ENCODE results near the gene GPR142. TPM values are rescaled to one million over a fixed set of nuclear protein-coding genes. Genes with fewer than 3 reads are reported as not detected.

Gene GPR142
- total and polyA plus RNA-seq, 2 of the 13 experiments (the other 11 are each of a cell fraction or from before 2014, with no cell fraction given) = not detected

- TF ChIP-seq FOXK1 (CRISPR knock-in tag; IDR thresholded peaks at IDR 0.05; ENCODE audit: borderline replicate concordance, low read depth) = no peak
- TF ChIP-seq HNF1B (CRISPR knock-in tag; IDR thresholded peaks at IDR 0.05) = no peak
- no peak for TF ChIP-seq ZBTB39 (CRISPR knock-in tag; IDR thresholded peaks at IDR 0.05)
- no peak for TF ChIP-seq ZNF326 (CRISPR knock-in tag; IDR thresholded peaks at IDR 0.05; ENCODE audit: borderline replicate concordance)
- no peak for TF ChIP-seq NKX3-1 (CRISPR knock-in tag; IDR thresholded peaks at IDR 0.05)
- TF ChIP-seq ZNF710 (CRISPR knock-in tag; IDR thresholded peaks at IDR 0.05; ENCODE audit: borderline replicate concordance) = no peak
- TF ChIP-seq RFX1 (IDR thresholded peaks at IDR 0.05) = no peak
- TF ChIP-seq DMAP1 (CRISPR knock-in tag; IDR thresholded peaks at IDR 0.05) = no peak
- no peak for TF ChIP-seq MTERF4 (CRISPR knock-in tag; IDR thresholded peaks at IDR 0.05)
- no peak for TF ChIP-seq U2AF2 (IDR thresholded peaks at IDR 0.05; ENCODE audit: low read depth, low read length)
- no peak for TF ChIP-seq ETS1 (CRISPR knock-in tag; IDR thresholded peaks at IDR 0.05)
- no peak for TF ChIP-seq KDM3A (CRISPR knock-in tag; IDR thresholded peaks at IDR 0.05; ENCODE audit: low read depth)
These were observed 5.1 kb downstream of the GPR142 start (continued) for GRCh38 chr17:74372426-74372825.

Measured in HepG2 (cell line).